Measurements from ENCODE around the gene C13orf42. TPM values are rescaled to one million over a fixed set of nuclear protein-coding genes. Genes with fewer than 3 reads are reported as not detected.

The C13orf42 gene
- total RNA-seq, 4 donors from 2014 or later, result not detected

- WGBS, 2 donors (ENCODE audit: low coverage in 1 of 2), result 55 to 66% methylated on average over 3 to 5 of the region's 5 CpGs
- TF ChIP-seq CTCF (IDR thresholded peaks at IDR 0.05) (no peak), EP300 (IDR thresholded peaks at IDR 0.05; ENCODE audit: low read depth) (no peak), POLR2AphosphoS5 (IDR thresholded peaks at IDR 0.05) (no peak), POLR2A (IDR thresholded peaks at IDR 0.05) (no peak)
- in situ Hi-C loops (cut with MboI; ENCODE audit: low pct_ligation_motif_present in 1 of 4, low pct_unique_long_range_greater_than_20kb in 1 of 4, low sequenced_read_pairs in 3 of 4) (loop anchor here in 3 of 4 donors (25.0 kb wide), 2 partner anchors 1081 to 1106 kb away; partner anchors contain the start of gene TRIM13 (in 2 of the 3)), intact Hi-C loops (cut with DNase I; ENCODE audit: low total_unique reads) (no loop called here)
- no peaks in the 10 kb centered on the region for H3K36me3 ChIP-seq
- peaks cover 0 to 4% (median 2%) of the 10 kb centered on the region in 4 donors for H3K4me1 ChIP-seq
- H3K27ac ChIP-seq, result no peak overlapping the region
- no peak overlapping the region for H3K4me3 ChIP-seq
- DNase-seq, result no peak
- H3K9me3 ChIP-seq, result no peaks in the 10 kb centered on the region
- no peaks in the 10 kb centered on the region for H3K27me3 ChIP-seq
Measured at GRCh38 chr13:51068501-51068900, 42.6 kb downstream of the C13orf42 start.

- H3K36me3 ChIP-seq, result no peaks in the 10 kb centered on the region
- H3K9me3 ChIP-seq, result no peaks in the 10 kb centered on the region
- in situ Hi-C loops (cut with MboI; ENCODE audit: low pct_ligation_motif_present in 1 of 4, low pct_unique_long_range_greater_than_20kb in 1 of 4, low sequenced_read_pairs in 3 of 4), result loop anchor here in 3 of 4 donors (25.0 kb wide), 2 partner anchors 1080 to 1105 kb away; partner anchors contain the start of gene TRIM13 (in 2 of the 3)
- no peak for DNase-seq
- no peak overlapping the region for H3K4me3 ChIP-seq
- no peak for TF ChIP-seq EP300 (IDR thresholded peaks at IDR 0.05; ENCODE audit: low read depth)
- no peak for TF ChIP-seq POLR2AphosphoS5 (IDR thresholded peaks at IDR 0.05)
- TF ChIP-seq POLR2A (IDR thresholded peaks at IDR 0.05), result no peak
- TF ChIP-seq CTCF (IDR thresholded peaks at IDR 0.05), result no peak
- intact Hi-C loops (cut with DNase I; ENCODE audit: low total_unique reads), result no loop called here
- no peaks in the 10 kb centered on the region for H3K27me3 ChIP-seq
- no peak overlapping the region for H3K27ac ChIP-seq
- WGBS, 2 donors (ENCODE audit: low coverage in 1 of 2), result 51 to 60% methylated on average over 5 of the region's 5 CpGs
- H3K4me1 ChIP-seq, result peaks cover 0 to 4% (median 2%) of the 10 kb centered on the region in 4 donors
Measured at GRCh38 chr13:51067706-51068105, 43.4 kb downstream of the C13orf42 start.

- Histone ChIP-seq H3K36me3 (no peaks in the 10 kb centered on the region), H3K4me1 (peaks cover 0 to 4% (median 2%) of the 10 kb centered on the region in 4 donors), H3K27me3 (no peaks in the 10 kb centered on the region), H3K4me3 (no peak overlapping the region), H3K27ac (no peak overlapping the region), H3K9me3 (no peaks in the 10 kb centered on the region)
- in situ Hi-C loops (cut with MboI; ENCODE audit: low pct_ligation_motif_present in 1 of 4, low pct_unique_long_range_greater_than_20kb in 1 of 4, low sequenced_read_pairs in 3 of 4), result loop anchor here in 3 of 4 donors (25.0 kb wide), 2 partner anchors 1080 to 1105 kb away; partner anchors contain the start of gene TRIM13 (in 2 of the 3)
- DNase-seq, result no peak
- no peak for TF ChIP-seq EP300 (IDR thresholded peaks at IDR 0.05; ENCODE audit: low read depth)
- TF ChIP-seq POLR2A (IDR thresholded peaks at IDR 0.05), result no peak
- no peak for TF ChIP-seq POLR2AphosphoS5 (IDR thresholded peaks at IDR 0.05)
- no peak for TF ChIP-seq CTCF (IDR thresholded peaks at IDR 0.05)
- intact Hi-C loops (cut with DNase I; ENCODE audit: low total_unique reads), result no loop called here
- WGBS, 2 donors (ENCODE audit: low coverage in 1 of 2), result 70 to 75% methylated on average over 6 to 9 of the region's 9 CpGs
Measured at GRCh38 chr13:51067210-51067701, 43.8 kb downstream of the C13orf42 start.

- Histone ChIP-seq H3K9me3 (no peaks in the 10 kb centered on the region), H3K27ac (no peak overlapping the region), H3K27me3 (no peaks in the 10 kb centered on the region), H3K4me1 (peaks cover 0 to 4% (median 2%) of the 10 kb centered on the region in 4 donors), H3K4me3 (no peak overlapping the region), H3K36me3 (no peaks in the 10 kb centered on the region)
- no peak for DNase-seq
- in situ Hi-C loops (cut with MboI; ENCODE audit: low pct_ligation_motif_present in 1 of 4, low pct_unique_long_range_greater_than_20kb in 1 of 4, low sequenced_read_pairs in 3 of 4) (loop anchor here in 3 of 4 donors (25.0 kb wide), 2 partner anchors 1079 to 1104 kb away; partner anchors contain the start of gene TRIM13 (in 2 of the 3)), intact Hi-C loops (cut with DNase I; ENCODE audit: low total_unique reads) (no loop called here)
- 45 to 64% methylated on average over 5 to 15 of the region's 15 CpGs for WGBS, 2 donors (ENCODE audit: low coverage in 1 of 2)
- TF ChIP-seq EP300 (IDR thresholded peaks at IDR 0.05; ENCODE audit: low read depth), result no peak
- TF ChIP-seq POLR2A (IDR thresholded peaks at IDR 0.05), result no peak
- TF ChIP-seq CTCF (IDR thresholded peaks at IDR 0.05), result no peak
- TF ChIP-seq POLR2AphosphoS5 (IDR thresholded peaks at IDR 0.05), result no peak
Measured at GRCh38 chr13:51066091-51066831, 44.8 kb downstream of the C13orf42 start.
